Measurements from ENCODE around the gene CPN1.

Gene CPN1

GRCh38 chr10:100075426-100076220 lies 6.0 kb downstream of the CPN1 start:
- no peak for DNase-seq

GRCh38 chr10:100072514-100072913 lies 9.2 kb downstream of the CPN1 start:
- no peak for DNase-seq

GRCh38 chr10:100071529-100071928 lies 10.1 kb downstream of the CPN1 start:
- no peak for DNase-seq

DNA sequence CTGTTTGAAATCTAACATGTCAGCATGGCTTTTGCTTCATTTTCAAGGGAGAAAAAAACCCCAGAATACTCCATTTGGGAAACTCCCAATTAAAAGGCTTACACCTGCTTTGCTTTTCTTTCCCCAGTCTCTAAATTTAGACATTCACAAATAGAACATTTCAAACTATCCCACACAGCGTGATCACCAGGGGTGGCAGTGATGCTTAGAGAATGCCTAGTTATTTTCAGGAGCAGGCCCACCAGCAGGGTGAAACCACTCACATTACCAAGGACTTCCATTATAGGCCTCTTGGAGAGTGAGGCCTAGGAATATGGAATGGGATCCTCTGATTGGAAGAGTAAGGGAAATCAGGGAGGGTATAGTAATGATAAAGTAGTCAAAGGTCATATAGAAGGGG lies 14.2 kb downstream of the CPN1 start:
- no peak for DNase-seq

- DNase-seq = no peak
These were observed 16.5 kb downstream of the CPN1 start for GRCh38 chr10:100065084-100065660.

DNA sequence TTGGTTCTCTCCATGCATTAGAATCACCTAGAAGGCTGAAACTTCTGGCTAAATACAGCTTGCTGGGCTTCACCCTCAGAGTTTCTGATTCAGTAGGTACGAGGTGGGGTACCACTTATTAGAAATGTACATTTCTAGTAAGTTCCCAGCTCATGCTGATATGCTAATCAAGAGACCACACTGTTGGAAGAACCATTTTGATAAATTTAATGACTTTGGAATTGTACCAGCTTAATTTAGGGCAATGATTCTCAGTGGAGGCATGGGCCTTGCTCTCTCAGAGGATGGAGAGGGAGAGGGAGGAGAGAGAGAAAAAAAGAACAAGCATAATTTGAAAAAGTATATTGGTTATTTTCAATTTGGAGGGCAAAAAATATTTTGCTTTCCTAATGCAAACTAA lies 20.3 kb downstream of the CPN1 start:
- DNase-seq = no peak

DNA sequence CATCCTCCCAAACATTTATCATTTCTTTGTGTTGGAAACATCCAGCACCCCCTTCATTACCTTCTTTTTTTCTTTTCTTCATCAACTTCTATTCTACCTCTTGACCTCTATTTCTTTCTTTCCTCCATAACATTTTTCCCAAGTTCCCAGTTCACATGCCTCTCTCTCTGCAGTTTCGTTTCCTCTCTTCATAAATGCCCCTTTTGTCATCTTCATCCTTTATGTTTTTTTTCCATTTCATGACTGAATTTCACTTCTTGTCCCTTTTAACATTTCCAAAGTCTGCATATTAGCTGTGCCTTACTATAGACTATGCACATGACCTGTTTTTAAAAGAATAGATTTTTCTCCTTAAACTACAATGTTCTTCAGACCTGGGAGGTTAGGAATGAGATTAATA lies 23.7 kb downstream of the CPN1 start:
- no peak for DNase-seq

DNA sequence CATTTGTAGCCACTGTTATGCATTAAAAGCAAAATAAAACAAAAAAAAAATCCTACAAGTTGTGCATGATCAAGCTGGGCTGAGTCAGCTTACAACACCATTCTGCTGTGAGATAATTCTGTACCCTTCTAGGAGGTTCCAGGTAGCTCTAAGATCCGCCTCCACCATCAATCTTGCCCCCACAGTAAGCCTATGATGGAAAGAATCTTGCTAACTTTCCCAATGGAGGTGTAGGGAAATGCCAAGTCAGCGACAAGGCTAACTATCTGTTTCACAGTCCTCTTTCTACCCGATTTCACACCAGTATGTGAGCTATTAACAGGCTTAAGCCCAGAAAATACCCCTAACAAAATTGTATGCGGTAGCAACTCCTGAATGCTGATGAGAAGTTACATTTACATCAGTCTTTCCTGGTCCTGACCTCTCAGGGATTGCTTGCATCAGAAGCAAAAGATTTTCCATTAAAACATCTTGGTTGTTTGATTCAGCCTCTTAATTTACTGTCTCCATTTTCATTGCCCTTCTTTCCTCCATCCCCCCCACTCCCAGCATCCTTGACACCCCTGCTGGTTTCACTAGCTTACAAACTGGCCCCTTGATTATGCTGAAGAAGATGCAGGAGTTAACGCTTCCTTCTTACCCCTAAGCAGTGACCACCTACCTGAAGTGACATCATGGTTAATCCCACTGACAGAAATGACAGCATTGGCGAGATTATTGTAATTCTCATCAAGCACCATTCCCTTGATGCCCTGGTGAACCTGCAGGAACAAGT lies 27.8 kb downstream of the CPN1 start:
- DNase-seq = no peak

DNA sequence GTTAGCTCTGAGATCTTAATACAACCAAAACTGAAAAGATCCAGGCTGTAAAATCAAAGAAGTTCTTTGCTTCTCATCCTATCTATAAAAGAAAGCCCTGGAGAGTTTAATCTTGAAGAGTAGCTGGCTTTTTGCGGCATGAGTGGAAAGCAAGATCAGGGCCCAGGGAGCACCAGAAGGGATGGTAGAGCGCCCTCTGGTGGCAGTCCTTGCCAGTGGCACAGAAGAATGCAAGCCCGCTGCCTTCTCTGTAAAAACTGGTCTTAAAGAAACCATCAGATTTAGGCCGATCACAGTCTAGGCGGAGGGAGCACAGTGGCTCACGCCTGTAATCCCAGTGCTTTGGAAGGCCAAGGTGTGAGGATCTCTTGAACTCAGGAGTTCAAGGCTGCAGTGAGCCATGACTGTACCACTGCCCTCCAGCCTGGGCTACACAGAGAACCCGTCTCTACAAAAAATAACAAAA lies 35.6 kb downstream of the CPN1 start:
- peak; percentile 82 for DNase-seq

GRCh38 chr10:100045592-100045991 lies 36.1 kb downstream of the CPN1 start:
- no peak for DNase-seq

- no peak for DNase-seq
These were observed 37.9 kb downstream of the CPN1 start for GRCh38 chr10:100043796-100044195.

GRCh38 chr10:100043344-100043743 lies 38.3 kb downstream of the CPN1 start:
- no peak for DNase-seq

DNA sequence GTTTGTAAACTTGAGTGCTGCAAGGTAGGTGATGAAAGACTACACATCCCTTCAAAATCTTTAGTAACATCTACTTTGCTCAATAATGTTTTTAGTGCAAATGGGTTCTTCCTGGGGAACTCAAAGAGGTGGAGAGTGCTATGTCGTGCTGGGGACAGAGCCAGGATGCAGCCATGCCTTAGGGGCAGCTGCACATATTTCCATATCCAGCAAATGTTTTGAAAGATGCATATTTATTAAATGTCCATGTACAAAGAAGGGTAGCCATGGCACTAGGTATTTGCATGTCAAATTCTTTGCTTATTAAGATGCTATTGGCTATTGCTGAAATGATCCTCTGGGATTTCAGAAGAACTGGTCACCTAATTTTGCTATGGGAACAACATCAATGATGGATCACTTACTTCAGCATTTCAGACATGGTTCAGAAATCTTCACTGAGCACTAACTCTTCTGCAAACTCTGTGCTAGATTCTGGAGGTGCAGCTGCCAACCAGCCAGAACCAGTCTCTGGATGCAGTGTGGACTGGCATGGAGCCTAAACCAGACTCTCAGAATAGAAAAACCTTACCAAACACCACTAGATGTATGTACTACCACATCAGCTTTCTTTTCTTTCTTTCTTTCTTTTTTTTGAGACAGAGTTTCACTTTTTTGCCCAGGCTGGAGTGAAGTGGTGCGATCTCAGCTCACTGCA lies 40.2 kb downstream of the CPN1 start:
- no peak for DNase-seq

DNA sequence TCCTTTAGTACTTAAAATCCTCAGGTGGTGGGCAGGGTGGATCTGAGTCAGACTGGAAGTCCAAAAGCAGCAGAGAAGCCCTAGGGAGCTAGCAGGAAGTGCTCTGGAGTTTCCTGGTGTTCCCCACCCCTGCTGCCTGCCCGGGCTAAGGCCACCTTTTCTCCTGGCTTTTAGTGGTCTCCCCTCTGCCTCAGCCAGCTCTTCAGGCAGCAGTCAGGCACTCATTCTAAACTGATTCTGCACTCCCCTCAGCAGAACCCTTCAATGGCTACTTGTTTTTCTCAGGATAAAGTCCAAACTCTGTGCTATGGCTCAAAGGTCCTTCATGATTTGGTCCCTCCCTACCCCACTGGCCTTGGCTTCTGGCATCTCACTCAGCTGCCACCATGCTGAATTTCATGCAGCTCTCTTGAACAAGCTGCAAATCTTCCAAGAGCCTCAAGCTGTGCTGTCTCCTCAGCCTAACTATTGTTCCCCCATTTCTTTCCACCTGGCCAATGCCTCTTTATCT lies 43.1 kb downstream of the CPN1 start:
- no peak for DNase-seq

- DNase-seq = no peak
These were observed 43.8 kb downstream of the CPN1 start for GRCh38 chr10:100037758-100038315.

- DNase-seq = no peak
These were observed 44.8 kb downstream of the CPN1 start for GRCh38 chr10:100036850-100037249.

GRCh38 chr10:100033766-100034418 lies 47.8 kb downstream of the CPN1 start:
- no peak for DNase-seq

DNA sequence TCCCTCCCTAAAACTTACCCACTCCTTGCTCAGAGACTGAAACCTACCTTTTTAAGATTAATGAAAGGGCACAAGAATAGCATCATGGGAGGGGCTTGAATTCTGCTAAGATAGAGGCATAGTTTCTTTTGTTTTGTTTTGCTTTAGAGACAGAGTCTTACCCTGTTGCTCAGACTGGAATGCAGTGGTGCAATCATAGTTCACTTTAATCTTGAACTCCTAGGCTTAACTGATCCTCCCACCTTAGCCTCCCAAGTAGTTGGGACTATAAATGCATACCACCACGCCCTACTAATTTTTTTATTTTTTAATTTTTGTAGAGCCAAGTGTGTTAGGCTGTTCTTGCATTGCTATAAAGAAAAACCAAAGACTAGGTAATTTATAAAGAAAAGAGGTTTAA lies 54.3 kb downstream of the CPN1 start:
- DNase-seq = no peak

DNA sequence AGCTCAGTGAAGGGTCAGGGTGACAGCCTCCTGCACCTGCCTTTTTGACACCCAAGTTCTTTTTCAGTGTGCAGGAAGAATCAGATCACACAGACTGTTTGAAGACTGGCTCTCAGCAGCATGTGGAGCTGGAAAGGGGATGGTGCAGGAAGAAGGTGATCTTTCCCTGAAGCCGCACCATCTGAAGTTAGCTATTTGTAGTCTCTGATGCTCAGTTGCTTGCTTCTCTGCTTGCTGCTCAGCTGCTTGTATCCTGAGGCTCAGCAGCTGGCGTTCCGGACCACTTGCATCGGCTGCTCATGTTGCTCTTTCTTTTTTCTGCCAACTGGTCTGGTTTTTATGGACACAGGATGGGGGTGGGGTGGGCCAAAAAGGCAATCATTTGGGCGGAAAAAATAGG lies 56.1 kb downstream of the CPN1 start:
- no peak for DNase-seq

GRCh38 chr10:100024748-100025147 lies 56.9 kb downstream of the CPN1 start:
- no peak for DNase-seq

GRCh38 chr10:100022403-100022802 lies 59.3 kb downstream of the CPN1 start:
- DNase-seq = no peak

DNA sequence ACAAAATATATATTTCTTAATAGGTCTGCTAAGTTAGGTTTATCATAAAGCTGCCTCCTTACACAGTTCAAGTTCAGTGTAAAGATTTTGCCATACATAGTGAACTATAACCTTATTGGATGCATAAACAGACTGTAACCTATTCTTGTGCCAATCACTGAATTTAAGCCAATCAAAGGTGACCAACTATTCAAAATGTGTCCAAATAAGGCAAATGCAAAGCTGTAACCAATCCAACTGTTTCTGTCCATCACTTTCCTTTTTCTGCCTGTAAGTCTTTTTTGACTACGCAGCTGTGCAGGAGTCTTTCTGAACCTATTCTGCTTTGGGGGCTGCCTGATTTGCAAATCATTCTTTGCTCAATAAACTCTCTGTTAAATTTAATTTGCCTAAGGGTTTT lies 60.3 kb downstream of the CPN1 start:
- no peak for DNase-seq

All from activated CD8-positive, alpha-beta memory T cell treated with anti-CD3 and anti-CD28 coated beads, Interleukin-2, amount 50 U/mL, for 4 hours (primary cell).